GM23338 (cell line): ENCODE measurements around the gene TIPIN.

Experiments
- CREB1 ChIP-seq: fragments of 250-450 bp; sonication (Bioruptor Pico); IDR thresholded peaks from 2 replicates; pipeline ENCODE4 v1.5.0; 2020; ENCODE audit warnings: low read depth, mild to moderate bottlenecking, moderate library complexity
- CTCF ChIP-seq, 2 experiments: fragments of 200-600 bp in 1 of 2; sonication (generic) in 1 of 2; conservative IDR thresholded peaks; 2 replicates each; pipeline versions ENCODE4 v1.5.1 to v1.6.1; 2016 to 2017; ENCODE audit warnings: antibody characterized with exemption in 2 of 2, low read depth in 2 of 2, mild to moderate bottlenecking in 2 of 2, moderate library complexity in 1 of 2
- EZH2 ChIP-seq: fragments of 200-600 bp; sonication (generic); IDR thresholded peaks from one replicate; pipeline ENCODE4 v1.8.0; 2017; ENCODE audit warnings: antibody characterized with exemption, mild to moderate bottlenecking, low read depth; ENCODE audit not compliant: unreplicated experiment
- EZH2phosphoT487 ChIP-seq: fragments of 200-600 bp; sonication (generic); IDR thresholded peaks from one replicate; pipeline ENCODE4 v1.8.1; 2018; ENCODE audit warnings: antibody characterized with exemption; ENCODE audit not compliant: unreplicated experiment
- JUNB ChIP-seq: IDR thresholded peaks from one replicate; pipeline ENCODE4 v1.6.1; 2016; ENCODE audit warnings: antibody characterized with exemption; ENCODE audit not compliant: unreplicated experiment
- POLR2AphosphoS5 ChIP-seq: IDR thresholded peaks from 2 replicates; pipeline ENCODE4 v1.6.1; 2016; ENCODE audit warnings: antibody characterized with exemption, low read depth
- REST ChIP-seq: IDR thresholded peaks from one replicate; pipeline ENCODE4 v1.6.1; 2018; ENCODE audit warnings: antibody characterized with exemption; ENCODE audit not compliant: unreplicated experiment
- ZNF331 ChIP-seq: fragments of 250-450 bp; sonication (Bioruptor Pico); IDR thresholded peaks from 2 replicates; pipeline ENCODE4 v1.5.0; 2020; ENCODE audit warnings: low read depth, mild to moderate bottlenecking, moderate library complexity

- TF ChIP-seq CTCF (conservative IDR thresholded peaks at IDR 0.05; ENCODE audit: low read depth in 2 of 2) (no peak), POLR2AphosphoS5 (no peak), ZNF331 (CRISPR knock-in tag) (no peak), EZH2phosphoT487 (no peak), CREB1 (CRISPR knock-in tag) (no peak), EZH2 (no peak), REST (no peak), JUNB (no peak)
Observed at GRCh38 chr15:66292571-66293418, 63.7 kb downstream of the TIPIN start.
